NCI-H2029 treated with DMSO at 0.1 percent for 48 hours (cell line): ENCODE measurements around the gene KCNQ1.
"Not testable (repeated sequence)": the region's sequence is repeated elsewhere in the genome, so short reads cannot be mapped to it uniquely, and the experiment has no call there.

ENCODE experiments used
- DNase-seq: peaks from one replicate; lab custom pipeline; 2025; lab: John Stamatoyannopoulos, UW

Gene KCNQ1

DNA sequence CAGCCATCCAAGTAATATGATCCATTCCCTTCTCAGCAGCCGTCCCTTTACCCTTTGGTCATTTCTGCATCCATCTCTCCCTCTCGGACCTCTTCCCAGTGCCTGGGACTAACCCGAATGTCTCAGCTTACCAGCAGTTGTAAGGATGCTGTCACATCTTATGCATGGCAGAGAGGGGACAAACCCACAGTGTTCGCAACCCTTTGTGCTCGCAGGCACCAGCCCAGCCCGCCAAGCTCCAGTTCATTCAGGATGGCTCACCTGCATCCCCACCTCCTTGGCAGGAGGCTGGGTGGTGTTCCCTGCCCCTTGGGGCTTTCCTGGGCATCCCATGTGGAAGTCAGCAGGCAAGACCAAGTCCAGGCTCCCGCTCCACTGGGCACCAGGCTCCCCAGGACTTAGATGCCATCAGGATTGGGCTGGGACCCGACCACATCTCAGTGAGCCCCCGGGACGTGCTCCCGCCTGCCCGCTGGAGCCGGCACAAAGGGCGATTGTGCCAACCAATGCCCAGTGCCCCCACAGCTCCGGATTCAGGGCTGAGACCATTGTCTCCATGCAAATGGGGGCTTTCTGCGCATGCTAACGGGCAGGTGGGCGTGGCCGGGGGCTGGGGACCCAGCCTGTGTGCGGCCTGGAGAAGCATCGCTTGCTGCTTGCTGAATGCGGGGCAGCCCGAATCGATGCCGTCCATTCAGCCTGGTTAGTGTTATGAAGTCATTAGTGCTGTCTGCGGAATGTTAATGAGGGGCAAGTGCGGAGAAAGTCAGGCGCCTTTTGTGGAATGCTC lies 146.4 kb downstream of the KCNQ1 start:
- DNase-seq, result no peak

GRCh38 chr11:2591805-2592204 lies 147.0 kb downstream of the KCNQ1 start:
- DNase-seq, result no peak

GRCh38 chr11:2592559-2593392 lies 148.0 kb downstream of the KCNQ1 start:
- DNase-seq, result no peak

GRCh38 chr11:2593393-2593950 lies 148.7 kb downstream of the KCNQ1 start:
- DNase-seq, result no peak

DNA sequence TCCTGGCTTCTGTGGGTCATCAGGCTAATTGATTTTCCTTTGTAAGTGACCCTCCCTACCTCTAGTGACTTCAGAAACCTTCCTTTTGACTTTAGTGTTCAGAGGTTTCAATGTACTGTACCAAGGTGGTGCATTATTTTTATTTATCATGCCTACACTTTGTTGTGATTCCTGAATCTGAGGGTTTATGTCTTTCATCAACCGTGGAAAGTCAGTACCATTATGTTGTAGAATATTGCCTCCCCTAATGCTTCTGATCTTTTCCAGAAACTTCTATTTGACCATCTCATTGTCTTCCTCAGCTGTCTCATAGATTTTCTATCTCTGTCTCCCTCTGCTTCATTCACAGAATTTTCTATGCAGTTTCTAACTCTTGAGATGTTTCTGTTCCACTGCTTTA lies 149.5 kb downstream of the KCNQ1 start:
- DNase-seq, result no peak

DNA sequence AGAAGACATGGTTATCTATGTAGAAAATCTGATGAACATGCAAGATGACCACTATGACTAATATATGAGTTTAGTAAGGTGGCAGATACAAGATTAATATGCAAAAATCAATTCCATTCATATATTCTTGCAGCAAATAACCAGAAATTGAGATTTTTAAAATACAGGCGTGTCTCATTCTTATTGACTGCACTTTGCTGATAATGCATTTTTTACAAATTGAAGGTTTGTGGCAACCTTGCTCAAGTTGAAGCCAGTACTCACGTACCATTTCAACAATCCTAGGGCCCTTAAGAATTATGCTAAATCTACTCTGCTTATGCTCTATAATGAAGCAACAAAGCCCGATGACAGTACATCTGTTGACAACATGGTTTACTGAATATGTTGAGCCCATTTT lies 150.4 kb downstream of the KCNQ1 start:
- DNase-seq, result no peak

DNA sequence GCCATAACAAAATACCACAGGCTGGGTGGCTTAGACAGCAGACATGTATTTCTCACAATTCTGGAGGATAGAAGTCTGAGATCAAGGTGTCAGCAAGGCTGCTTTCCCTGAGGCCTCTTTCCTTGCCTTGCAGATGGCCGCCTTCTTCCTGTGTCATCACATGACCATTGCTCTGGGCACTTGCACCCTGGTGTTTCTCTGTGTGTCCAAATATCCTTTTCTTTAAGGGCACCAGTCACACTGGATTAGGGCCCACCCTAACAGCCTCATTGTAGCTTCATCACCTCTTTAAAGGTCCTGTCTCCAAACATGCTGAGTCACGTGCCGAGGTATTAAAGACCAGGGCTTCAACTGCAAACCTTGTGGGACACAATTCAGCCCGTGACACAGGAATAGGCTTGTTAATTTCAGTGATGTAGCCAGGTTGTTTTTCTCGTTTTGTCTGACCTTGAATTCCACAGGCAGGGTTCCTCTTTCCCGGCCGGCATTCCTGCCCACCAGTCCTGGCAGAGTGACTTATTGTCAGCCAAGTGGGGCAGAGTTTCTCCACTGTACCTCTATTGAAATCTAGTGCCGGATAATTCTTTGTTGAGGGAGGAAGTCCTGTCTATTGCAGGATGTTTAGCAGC lies 154.9 kb downstream of the KCNQ1 start:
- no peak for DNase-seq

DNA sequence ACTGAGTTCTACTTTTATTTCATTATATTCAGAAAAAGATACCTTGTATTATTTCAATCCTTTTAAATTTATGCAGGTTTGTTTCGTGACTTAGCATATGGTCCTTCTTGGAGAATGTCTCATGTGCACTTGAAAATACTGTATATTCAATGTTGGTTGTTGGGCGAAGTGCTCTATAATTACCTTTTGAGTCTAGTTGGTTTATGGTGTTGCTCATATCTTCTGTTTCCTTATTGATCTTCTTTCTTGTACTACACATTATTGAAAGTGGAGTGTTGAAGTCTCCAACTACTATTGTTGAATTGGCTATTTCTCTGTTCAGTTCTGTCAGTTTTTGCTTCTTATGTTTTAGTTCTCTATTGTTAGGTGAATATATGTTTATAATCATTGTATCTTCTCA lies 164.5 kb downstream of the KCNQ1 start:
- DNase-seq, result no peak

DNA sequence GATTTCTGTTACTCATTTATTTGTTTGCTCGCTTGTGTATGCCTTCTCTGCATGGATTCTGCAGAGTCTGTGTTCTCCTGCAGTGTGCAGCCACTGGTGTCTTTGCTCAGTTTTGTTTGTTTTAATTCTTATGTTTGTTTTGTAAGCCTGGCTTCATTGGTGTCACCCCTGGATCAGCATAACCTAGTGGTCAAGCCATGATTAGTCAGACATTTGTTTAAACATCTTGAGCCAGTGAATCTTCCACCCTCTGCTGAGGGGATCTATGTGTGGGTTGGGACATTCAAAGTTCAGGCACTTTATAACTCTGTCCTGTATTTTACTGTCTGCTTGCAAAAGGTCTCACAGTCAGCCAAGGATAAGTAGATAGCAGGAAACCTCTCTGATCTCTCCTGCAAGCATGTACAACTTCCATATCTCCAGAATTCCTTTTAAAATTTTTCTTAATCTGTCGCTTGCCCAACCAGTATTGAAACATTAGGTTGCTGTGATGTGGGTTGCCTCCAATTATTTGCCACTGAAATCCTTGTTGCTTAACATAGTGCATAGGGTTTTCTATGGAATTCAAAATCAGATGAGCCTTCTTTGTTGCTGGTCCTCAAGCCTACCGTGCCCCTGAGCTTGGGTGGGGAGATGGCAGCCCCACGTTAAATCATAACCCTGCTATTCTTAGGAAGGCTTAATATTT lies 168.2 kb downstream of the KCNQ1 start:
- DNase-seq, result no peak

- DNase-seq, result no peak
Measured at GRCh38 chr11:2621894-2622293, 177.1 kb downstream of the KCNQ1 start.

GRCh38 chr11:2625183-2625582 lies 180.4 kb downstream of the KCNQ1 start:
- no peak for DNase-seq

- DNase-seq, result no peak
Measured at GRCh38 chr11:2630679-2631078, 185.9 kb downstream of the KCNQ1 start.

- no peak for DNase-seq
Measured at GRCh38 chr11:2631161-2631560, 186.4 kb downstream of the KCNQ1 start.

GRCh38 chr11:2639763-2640162 lies 195.0 kb downstream of the KCNQ1 start:
- not testable (repeated sequence) for DNase-seq

- DNase-seq, result no peak
Measured at GRCh38 chr11:2641623-2642022, 196.8 kb downstream of the KCNQ1 start.

DNA sequence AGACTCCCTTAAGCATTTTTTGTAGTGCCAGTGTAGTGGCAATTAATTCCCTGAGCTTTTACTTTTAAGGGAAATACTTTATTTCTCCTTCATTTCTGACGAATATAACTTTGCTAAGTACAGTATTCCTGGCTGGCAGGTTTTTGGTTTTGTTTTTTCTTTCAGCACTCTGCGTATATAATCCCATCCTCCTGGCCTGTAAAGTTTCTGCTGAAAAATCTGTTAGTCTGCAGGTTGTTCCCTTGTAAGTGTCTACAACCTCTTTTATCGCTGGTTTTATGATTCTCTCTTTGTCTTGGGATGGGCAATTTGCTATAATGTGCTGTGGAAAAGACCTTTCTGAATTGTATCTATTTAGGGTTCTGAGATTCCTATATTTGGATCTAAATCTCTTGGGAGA lies 198.9 kb downstream of the KCNQ1 start:
- DNase-seq, result no peak

GRCh38 chr11:2644844-2645778 lies 200.3 kb downstream of the KCNQ1 start:
- DNase-seq, result no peak

DNA sequence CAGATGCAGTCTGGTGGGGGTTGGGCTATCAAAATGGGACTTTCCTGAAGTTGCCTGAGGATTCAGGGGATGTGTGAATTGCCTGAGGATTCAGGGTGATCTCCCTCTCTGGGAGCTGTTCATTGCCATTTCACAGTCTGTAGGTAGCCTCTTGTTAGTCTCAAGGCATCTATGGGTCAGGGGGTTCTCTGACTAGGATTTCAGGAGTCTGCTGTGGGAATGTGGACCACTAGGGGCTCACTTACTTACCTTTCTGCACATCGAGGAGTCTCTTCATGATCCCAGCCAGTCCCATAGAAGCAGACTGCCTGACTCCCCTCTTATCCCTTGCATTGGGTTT lies 200.9 kb downstream of the KCNQ1 start:
- DNase-seq, result no peak

- no peak for DNase-seq
Measured at GRCh38 chr11:2647167-2647566, 202.4 kb downstream of the KCNQ1 start.

DNA sequence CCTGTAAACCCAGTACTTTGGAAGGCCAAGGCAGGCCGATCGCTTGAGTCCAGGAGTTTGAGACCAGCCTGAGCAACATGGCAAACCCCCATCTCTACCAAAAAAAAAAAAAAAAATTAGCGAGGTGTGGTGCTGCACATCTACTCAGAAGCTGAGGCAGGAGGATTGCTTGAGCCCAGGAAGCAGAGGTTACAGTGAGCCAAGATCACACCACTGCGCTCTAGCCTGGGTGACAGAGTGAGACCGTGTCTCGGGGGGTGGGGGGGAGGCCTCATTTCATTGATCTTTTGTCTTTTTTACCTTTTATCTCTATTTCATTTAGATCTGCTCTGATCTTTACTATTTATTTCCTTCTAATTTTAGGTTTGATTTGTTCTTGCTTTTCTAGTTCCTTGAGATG lies 203.1 kb downstream of the KCNQ1 start:
- no peak for DNase-seq

GRCh38 chr11:2649400-2649799 lies 204.6 kb downstream of the KCNQ1 start:
- DNase-seq, result no peak
